Right lobe of liver (tissue), 6 donors: ENCODE results near the gene MADCAM1. TPM values are rescaled to one million over a fixed set of nuclear protein-coding genes. Genes with fewer than 3 reads are reported as not detected.

Experiments used
- ATAC-seq, 4 donors: fragments of 200-7000 bp; cut with Tn5 transposase; one replicate each; pipeline ENCODE4 v1.9.1; 2020; ENCODE audit warnings: mild to moderate bottlenecking in 4 of 4, moderate library complexity in 4 of 4
- DNase-seq, 3 donors: peaks; one replicate each; pipeline ENCODE4 v3.0.0-alpha.2; 2020
- H3K27ac ChIP-seq, 3 donors: fragments of 200-600 bp; one replicate each; pipeline ENCODE4 v1.8.0; 2022
- H3K27me3 ChIP-seq, 2 donors: fragments of 200-600 bp; one replicate each; pipeline ENCODE4 v1.8.0; 2022
- H3K36me3 ChIP-seq, 4 donors: fragments of 200-600 bp; sonication (generic) in 1 of 4; one replicate each; pipeline versions ENCODE4 v1.5.1 to v1.8.0; 2017 to 2022; ENCODE audit warnings: control low read depth in 1 of 4
- H3K4me1 ChIP-seq, 4 donors: fragments of 200-600 bp; sonication (generic) in 1 of 4; one replicate each; pipeline versions ENCODE4 v1.5.1 to v1.8.0; 2017 to 2022; ENCODE audit warnings: control low read depth in 1 of 4
- H3K4me3 ChIP-seq, 3 donors: fragments of 200-600 bp; one replicate each; pipeline ENCODE4 v1.8.0; 2022
- H3K9me3 ChIP-seq, 4 donors: fragments of 200-600 bp; sonication (generic) in 1 of 4; one replicate each; pipeline versions ENCODE4 v1.5.1 to v1.8.0; 2017 to 2022; ENCODE audit warnings: control low read depth in 1 of 4
- CTCF ChIP-seq, 4 donors: fragments of 200-600 bp in 3 of 4; fragments of 450-650 bp in 1 of 4; IDR thresholded peaks; one replicate each; pipeline versions ENCODE4 v1.5.1 to v1.8.0; 2016 to 2022; ENCODE audit warnings: antibody characterized with exemption in 4 of 4, mild to moderate bottlenecking in 2 of 4
- POLR2A ChIP-seq: fragments of 450-650 bp; IDR thresholded peaks from one replicate; pipeline ENCODE4 v1.6.1; 2017; ENCODE audit warnings: antibody characterized with exemption, mild to moderate bottlenecking
- WGBS: methylation state at CpG from one replicate; pipeline ENCODE4 v1.1.6; 2018; ENCODE audit warnings: low coverage, low lambda C conversion rate; ENCODE audit not compliant: insufficient coverage; ENCODE audit errors: missing lambda C conversion rate; 5-methylcytosine and 5-hydroxymethylcytosine counted together
- intact Hi-C, 2 donors: fragments of 100-400 bp; cut with DNase I; formaldehyde crosslinking; loops; one replicate each; pipeline versions ENCODE4 v1.11.2 to v1.14.1; 2022
- total RNA-seq, 6 experiments: library from RNA; depleted of rRNA in 2 of 6; stranded (reverse); fragments of >200 nt in 2 of 6; fragmentation: NEBNext Ultra II Directional in 3 of 6; extraction: Animal tissue kit (Norgen Biotek cat#: 25700) in 3 of 6; gene quantifications; one replicate each; pipeline versions ENCODE4 v1.1.0 to v1.2.4, GENCODE V29; 2016 to 2023
- donor health status: DM: no; HTN: yes; CAD: no.
- donor health status: DM: no; HTN: no; CAD: no.
- donor health status: DM: no; HTN: no; CAD: no.
- donor health status: DM: no; HTN: yes; CAD: no.
- donor health status: DM: no; HTN: yes; CAD: no.

Gene MADCAM1
- total RNA-seq, 6 experiments from 2014 or later, result 0.11 to 0.69 (median 0.31) TPM

DNA sequence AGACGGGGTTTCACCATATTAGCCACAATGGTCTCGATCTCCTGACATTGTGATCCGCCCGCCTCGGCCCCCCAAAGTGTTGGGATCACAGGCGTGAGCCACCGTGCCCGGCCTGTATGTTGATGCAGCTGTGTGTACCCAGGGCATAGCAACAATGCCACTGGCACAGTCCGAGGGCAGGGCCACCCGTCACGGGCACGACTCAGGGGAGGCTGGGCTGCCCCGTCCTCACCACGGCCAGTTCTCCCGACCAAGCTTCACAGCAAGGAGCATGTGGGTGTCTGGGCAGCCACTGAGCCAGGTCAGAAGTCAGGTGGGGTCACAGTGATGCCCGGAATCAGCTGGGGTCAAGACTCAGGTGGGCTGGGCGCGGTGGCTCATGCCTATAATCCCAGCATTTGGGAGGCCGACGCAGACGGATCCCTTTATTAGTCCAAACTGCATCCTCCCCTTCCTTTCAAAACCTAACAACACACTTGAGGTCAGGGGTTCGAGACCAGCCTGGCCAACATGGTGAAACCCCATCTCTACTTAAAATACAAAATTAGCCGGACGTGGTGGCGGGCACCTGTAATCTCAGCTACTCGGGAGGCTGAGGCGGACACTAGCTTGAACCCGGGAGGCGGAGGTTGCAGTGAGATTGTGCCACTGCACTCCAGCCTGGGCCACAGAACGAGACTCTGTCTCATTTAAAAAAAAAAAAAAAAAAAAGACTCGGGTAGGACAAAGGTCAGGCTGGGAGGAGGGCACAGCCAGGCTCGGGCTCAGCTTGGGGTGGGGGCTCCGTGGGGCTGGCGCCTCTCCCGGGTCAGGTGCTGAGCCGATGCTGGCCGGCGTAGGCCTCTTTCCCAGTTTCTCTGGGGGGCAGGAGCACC, 34.1 kb downstream of the MADCAM1 start:
- Histone ChIP-seq H3K36me3 (no peaks in the 10 kb centered on the region), H3K27ac (peak overlapping the region; percentile 57 to 95 (median 88)), H3K27me3 (no peaks in the 10 kb centered on the region), H3K4me1 (peaks cover 0 to 19% (median 9%) of the 10 kb centered on the region in 4 donors), H3K4me3 (peak overlapping the region; percentile 62 to 87 (median 76)), H3K9me3 (no peaks in the 10 kb centered on the region)
- intact Hi-C loops, result no loop called here
- ATAC-seq, result peak; percentile 10 to 46 (median 30)
- TF ChIP-seq CTCF (IDR thresholded peaks at IDR 0.05), result no peak
- no peak for TF ChIP-seq POLR2A
- DNase-seq, result peak in 1 of 3 donors; percentile 32
- 37% methylated on average over 17 of the region's 38 CpGs for WGBS

GRCh38 chr19:531009-531752, 34.9 kb downstream of the MADCAM1 start:
- Histone ChIP-seq H3K9me3 (no peaks in the 10 kb centered on the region), H3K27me3 (no peaks in the 10 kb centered on the region), H3K4me1 (peaks cover 0 to 23% (median 11%) of the 10 kb centered on the region in 4 donors), H3K36me3 (peaks cover 0 to 6% (median 1%) of the 10 kb centered on the region in 4 donors), H3K4me3 (peak overlapping the region; percentile 62 to 87 (median 76)), H3K27ac (peak overlapping the region; percentile 57 to 95 (median 88))
- no CpG with 5 or more reads among the region's 103 CpGs for WGBS
- peak in 1 of 4 donors; percentile 6 for TF ChIP-seq CTCF (IDR thresholded peaks at IDR 0.05)
- TF ChIP-seq POLR2A, result no peak
- intact Hi-C loops, result no loop called here
- ATAC-seq (peak; percentile 29 to 62 (median 58)), DNase-seq (peak; percentile 87 to 88 (median 88))

DNA sequence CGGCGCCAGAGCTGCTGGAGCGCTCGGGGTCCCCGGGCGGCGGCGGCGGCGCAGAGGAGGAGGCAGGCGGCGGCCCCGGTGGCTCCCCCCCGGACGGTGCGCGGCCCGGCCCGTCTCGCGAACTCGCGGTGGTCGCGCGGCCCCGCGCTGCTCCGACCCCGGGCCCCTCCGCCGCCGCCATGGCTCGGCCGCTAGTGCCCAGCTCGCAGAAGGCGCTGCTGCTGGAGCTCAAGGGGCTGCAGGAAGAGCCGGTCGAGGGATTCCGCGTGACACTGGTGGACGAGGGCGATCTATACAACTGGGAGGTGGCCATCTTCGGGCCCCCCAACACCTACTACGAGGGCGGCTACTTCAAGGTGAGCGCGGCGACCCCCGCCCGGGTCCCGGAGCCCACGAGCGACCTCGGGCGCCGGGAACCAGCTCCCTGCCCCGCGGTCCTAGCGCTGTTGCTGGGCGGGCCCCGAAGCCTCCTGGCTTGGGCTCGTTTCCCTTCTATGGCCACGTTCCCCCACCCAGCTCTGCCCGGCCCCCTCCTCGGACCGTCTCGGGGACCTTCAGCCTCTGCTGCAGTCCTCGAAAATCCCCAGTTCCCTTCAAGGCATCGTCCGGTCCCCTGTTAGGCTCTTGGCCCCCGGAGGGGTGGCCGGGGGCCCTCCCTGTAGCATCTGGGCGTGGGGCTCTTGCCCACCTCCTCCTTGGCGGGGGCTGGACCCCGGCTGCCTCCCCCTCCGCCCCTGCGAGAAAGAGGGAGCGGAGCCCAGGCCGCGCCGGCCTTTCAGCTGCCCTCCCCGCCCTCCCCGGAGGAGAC, 35.7 kb downstream of the MADCAM1 start, which contains the start of gene CDC34:
Gene CDC34, plus strand, starts transcription at position 8 of the 808 bp plus-strand sequence. Its CDS starts 172 bp downstream, at position 180.
- 0% methylated on average over 9 of the region's 84 CpGs for WGBS
- Histone ChIP-seq H3K27ac (peak within 1 kb of the TSS; percentile 83 to 95 (median 88)), H3K36me3 (peaks cover 2 to 13% (median 7%) of the 10 kb centered on the region in 4 donors), H3K4me3 (peak within 1 kb of the TSS; percentile 87 to 95 (median 94)), H3K27me3 (no peaks in the 10 kb centered on the region), H3K9me3 (no peaks in the 10 kb centered on the region), H3K4me1 (peaks cover 0 to 23% (median 11%) of the 10 kb centered on the region in 4 donors)
- intact Hi-C loops, result no loop called here
- TF ChIP-seq CTCF (IDR thresholded peaks at IDR 0.05) (no peak), POLR2A (peak; percentile 91)
- DNase-seq (peak in 1 of 3 donors; percentile 43), ATAC-seq (peak in 1 of 4 donors; percentile 0)
